Effector memory CD8-positive, alpha-beta T cell (primary cell): ENCODE measurements around the gene CTSE.

Experiments
- ATAC-seq: fragments of 150-1000 bp; cut with Tn5 transposase; replicated peaks from 2 replicates; pipeline ENCODE4 v1.10.0; 2021; ENCODE audit warnings: mild to moderate bottlenecking, moderate library complexity
- DNase-seq, 3 experiments: peaks; one replicate each; pipeline ENCODE4 v3.0.0; 2021
- H3K27ac Mint-ChIP-seq, 2 donors: one replicate each; pipeline ENCODE4 v1.8.0; 2022; ENCODE audit warnings: mild to moderate bottlenecking in 2 of 2, mixed read lengths in 2 of 2, moderate library complexity in 2 of 2
- H3K27me3 Mint-ChIP-seq, 2 donors: one replicate each; pipeline ENCODE4 v1.8.0; 2022; ENCODE audit warnings: mixed read lengths in 2 of 2
- H3K36me3 Mint-ChIP-seq: one replicate; pipeline ENCODE4 v1.8.0; 2022; ENCODE audit warnings: mild to moderate bottlenecking, moderate library complexity, mixed read lengths; ENCODE audit not compliant: insufficient read depth
- H3K4me1 Mint-ChIP-seq, 2 donors: one replicate each; pipeline ENCODE4 v1.8.0; 2022; ENCODE audit warnings: low read depth in 2 of 2, mixed read lengths in 2 of 2
- H3K4me3 Mint-ChIP-seq, 2 donors: one replicate each; pipeline ENCODE4 v1.8.0; 2022; ENCODE audit warnings: mild to moderate bottlenecking in 2 of 2, mixed read lengths in 2 of 2, moderate library complexity in 2 of 2
- H3K9me3 Mint-ChIP-seq, 2 donors: one replicate each; pipeline ENCODE4 v1.8.0; 2022; ENCODE audit warnings: mixed read lengths in 2 of 2

Gene CTSE

GRCh38 chr1:205975387-205975998, 48.2 kb downstream of the CTSE start:
- H3K9me3 Mint-ChIP-seq: no peaks in the 10 kb centered on the region
- ATAC-seq (no peak), DNase-seq (no peak)
- H3K27me3 Mint-ChIP-seq: no peaks in the 10 kb centered on the region
- no peak overlapping the region for H3K4me3 Mint-ChIP-seq
- H3K36me3 Mint-ChIP-seq: peaks cover 6% of the 10 kb centered on the region
- no peaks in the 10 kb centered on the region for H3K4me1 Mint-ChIP-seq
- no peak overlapping the region for H3K27ac Mint-ChIP-seq

GRCh38 chr1:205974712-205975111, 49.0 kb downstream of the CTSE start:
- ATAC-seq: no peak
- H3K4me1 Mint-ChIP-seq: no peaks in the 10 kb centered on the region
- no peak overlapping the region for H3K4me3 Mint-ChIP-seq
- H3K27me3 Mint-ChIP-seq: no peaks in the 10 kb centered on the region
- H3K36me3 Mint-ChIP-seq: peaks cover 6% of the 10 kb centered on the region
- H3K9me3 Mint-ChIP-seq: no peaks in the 10 kb centered on the region
- DNase-seq: no peak
- H3K27ac Mint-ChIP-seq: no peak overlapping the region

- no peaks in the 10 kb centered on the region for H3K27me3 Mint-ChIP-seq
Observed at GRCh38 chr1:205973377-205974232, 50.1 kb downstream of the CTSE start.

GRCh38 chr1:205972491-205973168, 51.1 kb downstream of the CTSE start:
- H3K27ac Mint-ChIP-seq: no peak overlapping the region
- H3K27me3 Mint-ChIP-seq: no peaks in the 10 kb centered on the region
- peaks cover 3% of the 10 kb centered on the region for H3K36me3 Mint-ChIP-seq
- H3K9me3 Mint-ChIP-seq: no peaks in the 10 kb centered on the region
- H3K4me1 Mint-ChIP-seq: no peaks in the 10 kb centered on the region
- H3K4me3 Mint-ChIP-seq: no peak overlapping the region
- no peak for ATAC-seq
- no peak for DNase-seq

More at GRCh38 chr1:205973377-205974232, 50.1 kb downstream of the CTSE start:
- ATAC-seq: no peak
- no peak overlapping the region for H3K27ac Mint-ChIP-seq
- no peaks in the 10 kb centered on the region for H3K9me3 Mint-ChIP-seq
- peaks cover 3% of the 10 kb centered on the region for H3K36me3 Mint-ChIP-seq
- no peak for DNase-seq
- no peaks in the 10 kb centered on the region for H3K4me1 Mint-ChIP-seq
- no peak overlapping the region for H3K4me3 Mint-ChIP-seq

GRCh38 chr1:205972081-205972480, 51.6 kb downstream of the CTSE start:
- no peak for ATAC-seq
- Mint-ChIP-seq H3K27me3 (no peaks in the 10 kb centered on the region), H3K4me3 (no peak overlapping the region), H3K27ac (no peak overlapping the region), H3K9me3 (no peaks in the 10 kb centered on the region), H3K4me1 (no peaks in the 10 kb centered on the region), H3K36me3 (peaks cover 3% of the 10 kb centered on the region)
- DNase-seq: no peak

- no peaks in the 10 kb centered on the region for H3K9me3 Mint-ChIP-seq
- H3K4me3 Mint-ChIP-seq: no peak overlapping the region
- no peak for ATAC-seq
- DNase-seq: no peak
- no peaks in the 10 kb centered on the region for H3K4me1 Mint-ChIP-seq
- no peaks in the 10 kb centered on the region for H3K27me3 Mint-ChIP-seq
- peaks cover 3% of the 10 kb centered on the region for H3K36me3 Mint-ChIP-seq
- H3K27ac Mint-ChIP-seq: no peak overlapping the region
Observed at GRCh38 chr1:205971082-205971481, 52.6 kb downstream of the CTSE start.

- Mint-ChIP-seq H3K27me3 (peaks cover 0 to 5% of the 10 kb centered on the region in 2 donors), H3K36me3 (peaks cover 3% of the 10 kb centered on the region), H3K4me3 (no peak overlapping the region), H3K27ac (no peak overlapping the region), H3K9me3 (no peaks in the 10 kb centered on the region), H3K4me1 (no peaks in the 10 kb centered on the region)
- no peak for ATAC-seq
- DNase-seq: no peak
Observed at GRCh38 chr1:205970486-205970885, 53.2 kb downstream of the CTSE start.

- H3K9me3 Mint-ChIP-seq: no peaks in the 10 kb centered on the region
- ATAC-seq (no peak), DNase-seq (no peak)
- no peak overlapping the region for H3K4me3 Mint-ChIP-seq
- H3K4me1 Mint-ChIP-seq: no peaks in the 10 kb centered on the region
- peaks cover under 1 to 17% of the 10 kb centered on the region in 2 donors for H3K27me3 Mint-ChIP-seq
- no peak overlapping the region for H3K27ac Mint-ChIP-seq
- no peaks in the 10 kb centered on the region for H3K36me3 Mint-ChIP-seq
Observed at GRCh38 chr1:205969229-205969628, 54.5 kb downstream of the CTSE start.

GRCh38 chr1:205967554-205968335, 56.0 kb downstream of the CTSE start:
- Mint-ChIP-seq H3K27me3 (peaks cover 11 to 32% of the 10 kb centered on the region in 2 donors), H3K9me3 (no peaks in the 10 kb centered on the region), H3K4me3 (no peak overlapping the region), H3K27ac (no peak overlapping the region), H3K36me3 (no peaks in the 10 kb centered on the region), H3K4me1 (no peaks in the 10 kb centered on the region)
- DNase-seq (no peak), ATAC-seq (no peak)

- H3K36me3 Mint-ChIP-seq: no peaks in the 10 kb centered on the region
- ATAC-seq (no peak), DNase-seq (no peak)
- H3K4me3 Mint-ChIP-seq: no peak overlapping the region
- H3K27me3 Mint-ChIP-seq: peaks cover 31 to 57% of the 10 kb centered on the region in 2 donors
- no peaks in the 10 kb centered on the region for H3K9me3 Mint-ChIP-seq
- no peak overlapping the region for H3K27ac Mint-ChIP-seq
- peaks cover 0 to 2% of the 10 kb centered on the region in 2 donors for H3K4me1 Mint-ChIP-seq
Observed at GRCh38 chr1:205965036-205965884, 58.4 kb downstream of the CTSE start.

- no peak overlapping the region for H3K27ac Mint-ChIP-seq
- H3K27me3 Mint-ChIP-seq: peaks cover 47 to 74% of the 10 kb centered on the region in 2 donors
- H3K4me1 Mint-ChIP-seq: peaks cover 0 to 2% of the 10 kb centered on the region in 2 donors
- H3K9me3 Mint-ChIP-seq: no peaks in the 10 kb centered on the region
- DNase-seq: no peak
- no peaks in the 10 kb centered on the region for H3K36me3 Mint-ChIP-seq
- no peak overlapping the region for H3K4me3 Mint-ChIP-seq
- ATAC-seq: no peak
Observed at GRCh38 chr1:205963352-205964155, 60.1 kb downstream of the CTSE start.

- no peak for DNase-seq
- H3K27ac Mint-ChIP-seq: no peak overlapping the region
- H3K9me3 Mint-ChIP-seq: no peaks in the 10 kb centered on the region
- no peak overlapping the region for H3K4me3 Mint-ChIP-seq
- H3K27me3 Mint-ChIP-seq: peaks cover 47 to 75% of the 10 kb centered on the region in 2 donors
- peaks cover 0 to 2% of the 10 kb centered on the region in 2 donors for H3K4me1 Mint-ChIP-seq
- ATAC-seq: no peak
- no peaks in the 10 kb centered on the region for H3K36me3 Mint-ChIP-seq
Observed at GRCh38 chr1:205962821-205963221, 60.9 kb downstream of the CTSE start.
